Hippocampal formation (tissue), 2 donors: ENCODE results near the gene GSTA2.
"Not testable (repeated sequence)": the region's sequence is repeated elsewhere in the genome, so short reads cannot be mapped to it uniquely, and the experiment has no call there.

Source experiments
- DNase-seq, 2 donors: peaks; one replicate each; lab custom pipeline; 2025; lab: John Stamatoyannopoulos, UW

Gene GSTA2

DNA sequence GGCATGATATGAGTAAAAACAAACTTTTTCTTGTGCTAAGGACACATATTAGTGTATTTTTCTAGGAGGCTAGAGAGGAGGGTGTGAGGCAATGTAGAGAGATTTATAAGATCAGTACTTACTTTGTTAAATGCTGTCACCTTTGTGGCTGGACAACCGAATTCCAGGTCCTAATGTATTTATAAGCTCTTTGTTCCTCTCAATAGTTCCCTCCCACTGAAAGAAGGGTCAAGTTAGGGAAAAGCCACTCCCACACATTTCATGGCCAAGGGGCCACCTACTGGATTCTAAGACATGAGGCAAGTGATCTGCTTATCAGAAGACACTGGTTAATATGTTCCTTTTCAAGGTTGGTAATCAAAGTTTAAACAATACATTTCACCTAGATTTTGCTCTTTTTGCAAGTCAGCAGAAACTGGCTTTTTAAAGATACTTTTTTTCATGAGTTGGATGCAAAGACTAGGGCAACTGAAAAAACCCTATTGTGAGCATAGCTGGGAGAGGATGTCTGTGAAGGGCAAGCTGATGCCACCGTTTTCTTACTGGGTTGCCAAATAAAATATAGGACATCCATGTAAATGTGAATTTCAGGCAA lies at the start of gene GSTA2:
Gene GSTA2, minus strand, starts transcription at position 154 of the 595 bp plus-strand sequence. CDS start 5,528 bp downstream, outside the sequence.
- not testable (repeated sequence) for DNase-seq

DNA sequence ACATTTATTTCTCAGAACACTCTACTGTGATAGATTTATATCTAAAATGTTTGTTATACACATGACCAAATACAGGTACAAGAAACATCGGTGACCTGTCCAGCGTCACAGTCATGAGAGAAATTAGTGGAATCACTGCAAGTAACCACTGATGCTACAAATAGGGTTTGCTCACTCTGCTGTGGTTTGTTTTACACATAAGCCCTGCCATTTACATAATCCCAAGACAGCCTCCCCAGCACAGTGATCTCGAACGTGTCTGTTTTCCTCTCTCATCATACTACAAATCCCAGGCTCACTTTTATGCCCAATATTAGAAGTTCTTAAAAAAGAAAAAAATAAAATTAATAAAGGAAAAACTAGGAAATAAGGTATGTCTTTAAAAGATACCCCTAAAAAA lies 46.5 kb upstream of the GSTA2 start:
- not testable (repeated sequence) for DNase-seq

DNA sequence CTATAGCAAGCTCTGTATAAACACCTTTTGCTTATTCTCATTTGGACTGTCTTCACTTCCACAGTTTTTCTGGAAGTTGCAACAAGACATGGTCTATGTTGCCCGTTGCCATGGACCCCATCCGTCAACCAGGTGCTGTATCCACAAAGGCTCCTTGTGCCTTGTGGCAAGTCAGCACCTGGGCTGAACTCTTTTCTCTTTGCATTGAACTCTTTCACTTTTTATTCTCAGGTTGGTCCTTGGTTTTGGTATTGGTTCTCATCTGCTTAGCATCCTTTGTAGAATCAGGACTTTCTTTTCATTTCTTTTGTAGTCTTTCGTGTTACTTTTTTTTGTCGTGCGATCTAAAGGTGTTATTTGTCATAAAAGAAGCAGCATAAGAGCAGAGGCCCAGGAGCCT lies 45.4 kb upstream of the GSTA2 start:
- DNase-seq = no peak

DNA sequence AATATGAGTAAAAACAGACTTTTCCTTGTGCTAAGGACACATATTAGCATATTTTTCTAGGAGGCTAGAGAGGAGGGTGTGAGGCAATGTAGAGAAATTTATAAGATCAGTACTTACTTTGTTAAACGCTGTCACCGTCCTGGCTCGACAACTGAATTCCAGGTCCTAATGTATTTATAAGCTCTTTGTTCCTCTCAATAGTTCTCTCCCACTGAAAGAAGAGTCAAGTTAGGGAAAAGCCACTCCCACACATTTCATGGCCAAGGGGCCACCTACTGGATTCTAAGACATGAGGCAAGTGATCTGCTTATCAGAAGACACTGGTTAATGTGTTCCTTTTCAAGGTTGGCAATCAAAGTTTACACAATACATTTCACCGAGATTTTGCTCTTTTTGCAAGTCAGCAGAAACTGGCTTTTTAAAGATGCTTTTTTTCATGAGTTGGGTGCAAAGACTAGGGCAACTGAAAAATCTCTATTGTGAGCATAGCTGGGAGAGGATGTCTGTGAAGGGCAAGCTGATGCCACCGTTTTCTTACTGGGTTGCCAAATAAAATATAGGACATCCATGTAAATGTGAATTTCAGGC lies 40.5 kb upstream of the GSTA2 start, which contains the start of gene GSTA1:
Gene GSTA1, minus strand, starts transcription at position 149 of the 588 bp plus-strand sequence. CDS start 4,549 bp downstream, outside the sequence.
- DNase-seq = not testable (repeated sequence)

DNA sequence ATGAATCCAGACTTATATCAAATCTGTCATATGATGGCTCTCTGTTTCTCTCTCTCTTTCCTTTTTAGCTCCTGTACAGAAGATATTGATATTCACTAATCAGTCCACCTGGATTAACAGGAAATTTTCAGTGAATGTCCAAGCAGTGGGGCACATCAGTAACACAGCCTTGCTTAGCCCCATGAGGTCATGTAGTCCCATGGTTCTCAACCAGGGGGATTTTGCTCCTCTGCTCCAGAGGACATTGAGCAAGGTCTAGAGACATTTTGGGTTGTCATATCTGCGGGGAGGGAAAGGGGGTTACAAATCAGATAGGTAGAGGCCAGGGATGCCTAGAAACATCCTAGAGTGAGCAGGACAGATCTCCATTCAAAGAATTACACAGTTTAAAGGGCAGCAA lies 39.5 kb upstream of the GSTA2 start:
- no peak for DNase-seq

DNA sequence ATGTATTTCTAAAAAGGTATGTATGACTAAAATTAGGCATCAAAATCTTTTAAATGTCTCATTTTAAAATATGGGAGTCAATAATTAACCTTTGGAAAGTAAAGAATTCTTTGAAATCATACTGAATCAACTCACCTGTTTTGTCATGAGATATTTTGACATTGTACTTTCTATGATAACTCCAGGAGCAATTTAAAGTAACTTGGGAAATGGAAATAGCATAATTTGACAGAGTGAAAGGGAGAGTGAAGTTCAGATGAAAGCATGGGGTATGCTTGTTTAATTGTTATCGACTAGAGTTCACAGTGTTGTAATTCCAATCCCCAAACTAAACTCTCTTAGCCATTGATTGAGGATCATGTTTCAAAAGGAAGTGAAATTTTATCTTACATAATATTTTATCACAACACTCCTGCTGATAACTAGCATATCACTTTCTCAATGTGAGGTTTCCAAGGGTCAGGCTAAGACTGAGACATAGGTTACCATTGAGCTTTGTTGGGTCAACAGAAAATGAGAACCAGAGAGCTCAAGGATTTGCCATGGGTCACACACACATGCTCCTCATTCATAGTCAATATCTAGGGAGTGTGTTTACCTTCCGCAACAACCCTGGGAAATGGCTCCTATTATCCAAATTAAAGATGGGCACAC lies 38.0 kb upstream of the GSTA2 start:
- DNase-seq = no peak

DNA sequence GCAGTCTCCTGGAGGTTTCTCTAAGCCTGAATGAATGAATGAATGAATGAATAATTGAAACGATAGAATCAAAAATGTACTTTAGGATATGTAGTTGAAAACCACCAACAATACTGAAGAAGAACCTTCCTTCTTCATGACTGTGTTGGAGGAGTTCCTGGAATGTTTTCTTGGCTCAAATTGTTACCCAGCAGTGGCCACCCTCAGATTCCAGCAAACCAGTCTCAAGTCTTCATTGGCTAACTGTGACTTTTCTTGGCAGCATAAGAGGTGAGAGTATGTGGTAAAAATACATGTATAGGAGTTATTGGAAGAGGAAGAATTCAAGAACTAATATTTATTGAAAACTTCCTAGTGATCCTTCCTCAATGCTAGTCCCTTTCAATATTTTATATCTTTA lies 36.0 kb upstream of the GSTA2 start:
- not testable (repeated sequence) for DNase-seq

DNA sequence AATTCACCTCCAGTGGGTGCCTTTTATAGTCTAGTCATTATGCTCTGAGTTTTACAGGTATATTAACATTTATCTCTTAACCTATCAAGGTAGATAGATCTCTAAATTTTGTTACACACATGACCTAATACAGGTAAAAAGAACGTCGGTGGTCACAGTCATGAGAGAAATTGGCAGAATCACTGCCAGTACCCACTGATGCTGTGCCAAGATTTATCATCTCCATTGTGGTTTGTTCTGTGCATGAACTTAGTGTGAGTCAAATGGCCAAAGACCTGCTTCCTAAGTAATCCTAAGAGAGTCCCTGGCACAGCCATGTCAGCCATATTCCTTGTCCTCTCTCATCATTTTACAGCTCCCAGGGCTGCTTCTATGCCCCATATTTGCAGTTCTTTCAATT lies 31.1 kb upstream of the GSTA2 start:
- not testable (repeated sequence) for DNase-seq

DNA sequence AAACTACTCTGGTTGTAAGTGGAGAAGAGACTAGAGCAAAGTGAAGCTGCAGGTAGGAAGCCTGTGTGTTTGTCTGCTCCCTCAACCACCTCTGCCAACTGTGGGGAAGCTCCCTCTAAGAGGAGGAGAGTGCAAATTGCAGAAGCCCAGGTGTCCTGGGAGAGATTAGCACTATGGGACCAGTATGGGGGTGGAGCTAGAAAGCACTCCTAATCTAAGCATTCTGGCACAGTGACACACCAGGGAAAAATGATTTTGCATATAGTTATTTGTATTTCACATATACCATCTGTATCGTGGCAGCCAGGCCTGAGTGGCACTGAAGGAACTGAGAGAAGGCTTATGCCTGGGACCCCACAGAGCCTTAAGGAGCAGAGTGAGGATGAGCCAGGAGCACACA lies 27.6 kb upstream of the GSTA2 start:
- DNase-seq = no peak

DNA sequence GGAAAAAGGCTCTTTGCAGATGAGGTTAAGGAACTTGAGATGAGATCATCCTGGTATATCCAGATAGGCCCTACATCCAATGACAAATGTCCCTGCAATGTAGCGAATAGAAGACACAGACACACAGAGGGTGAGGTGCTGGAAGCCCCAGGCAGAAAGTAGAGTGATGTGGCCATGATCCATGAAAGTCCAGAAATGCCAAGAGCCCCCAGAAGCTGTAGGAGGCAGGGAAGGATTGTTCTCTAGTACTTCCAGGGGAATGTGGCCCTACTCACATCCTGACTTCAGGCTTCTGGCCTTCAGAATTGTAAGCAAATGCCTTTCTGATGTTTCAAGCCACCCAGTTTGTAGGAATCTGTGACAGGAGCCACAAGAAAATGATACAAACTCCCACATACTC lies 26.4 kb upstream of the GSTA2 start:
- DNase-seq = not testable (repeated sequence)

DNA sequence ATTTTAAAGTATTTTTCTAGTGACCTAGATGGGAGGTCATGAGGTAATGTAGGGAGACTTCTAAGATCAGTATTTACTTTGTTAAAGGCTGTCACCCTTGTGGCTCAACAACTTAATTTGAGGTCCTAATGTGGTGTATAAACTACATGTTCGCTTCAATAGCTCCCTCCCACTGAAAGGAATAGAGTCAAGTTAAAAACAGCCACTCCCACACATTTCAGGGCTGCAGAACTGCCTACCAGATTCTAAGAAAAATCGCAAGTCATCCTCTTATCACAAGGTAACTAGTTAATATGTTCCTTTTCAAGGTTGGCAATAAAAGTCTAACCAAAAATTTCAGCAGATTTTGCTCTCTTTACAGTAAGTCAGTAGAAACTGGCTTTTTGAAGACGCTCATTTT lies 25.2 kb upstream of the GSTA2 start:
- no peak for DNase-seq

DNA sequence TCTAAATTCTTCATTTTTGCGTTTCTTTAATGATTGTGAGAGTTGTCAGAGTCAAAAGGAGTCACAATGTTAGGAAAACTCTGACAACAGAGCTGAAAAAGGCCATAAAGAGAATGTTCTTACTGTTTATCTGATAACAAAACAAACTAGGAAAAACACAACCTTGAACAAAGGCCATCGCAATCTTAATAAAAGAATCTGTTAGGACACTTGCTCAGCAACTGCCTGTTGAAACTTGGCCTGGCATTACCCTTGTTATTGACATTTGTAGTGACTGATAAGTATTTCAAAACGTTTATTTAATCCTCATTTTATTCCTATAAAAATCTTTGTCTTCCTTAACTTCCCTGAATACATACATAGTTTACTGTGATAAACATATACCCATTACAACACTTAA lies 24.6 kb upstream of the GSTA2 start:
- no peak for DNase-seq

DNA sequence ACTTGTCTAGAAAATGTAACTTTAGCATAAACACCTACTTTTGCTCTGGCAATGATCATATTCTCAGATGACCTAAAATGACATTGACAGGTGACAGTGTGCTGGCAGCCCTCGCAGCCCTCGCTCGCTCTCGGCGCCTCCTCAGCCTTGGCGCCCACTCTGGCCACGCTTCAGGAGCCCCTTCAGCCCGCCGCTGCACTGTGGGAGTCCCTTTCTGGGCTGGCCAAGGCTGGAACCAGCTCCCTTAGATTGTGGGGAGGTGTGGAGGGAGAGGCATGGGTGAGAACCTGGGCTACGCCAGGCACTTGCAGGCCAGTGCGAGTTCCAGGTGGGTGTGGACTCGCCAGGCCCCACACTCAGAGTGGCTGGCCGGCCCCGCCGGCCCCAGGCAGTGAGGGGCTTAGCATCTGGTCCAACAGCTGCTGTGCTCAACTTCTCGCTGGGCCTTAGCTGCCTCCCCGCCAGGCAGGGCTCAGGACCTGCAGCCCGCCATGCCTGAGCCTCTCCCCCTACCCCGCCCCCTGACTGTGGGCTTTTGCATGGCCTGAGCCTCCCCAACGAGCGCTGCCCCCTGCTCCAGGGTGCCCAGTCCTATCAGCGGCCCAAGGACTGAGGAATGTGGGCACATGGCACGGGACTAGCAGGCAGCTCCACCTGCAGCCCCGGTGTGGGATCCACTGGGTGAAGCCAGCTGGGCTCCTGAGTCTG lies 23.1 kb upstream of the GSTA2 start:
- no peak for DNase-seq

DNA sequence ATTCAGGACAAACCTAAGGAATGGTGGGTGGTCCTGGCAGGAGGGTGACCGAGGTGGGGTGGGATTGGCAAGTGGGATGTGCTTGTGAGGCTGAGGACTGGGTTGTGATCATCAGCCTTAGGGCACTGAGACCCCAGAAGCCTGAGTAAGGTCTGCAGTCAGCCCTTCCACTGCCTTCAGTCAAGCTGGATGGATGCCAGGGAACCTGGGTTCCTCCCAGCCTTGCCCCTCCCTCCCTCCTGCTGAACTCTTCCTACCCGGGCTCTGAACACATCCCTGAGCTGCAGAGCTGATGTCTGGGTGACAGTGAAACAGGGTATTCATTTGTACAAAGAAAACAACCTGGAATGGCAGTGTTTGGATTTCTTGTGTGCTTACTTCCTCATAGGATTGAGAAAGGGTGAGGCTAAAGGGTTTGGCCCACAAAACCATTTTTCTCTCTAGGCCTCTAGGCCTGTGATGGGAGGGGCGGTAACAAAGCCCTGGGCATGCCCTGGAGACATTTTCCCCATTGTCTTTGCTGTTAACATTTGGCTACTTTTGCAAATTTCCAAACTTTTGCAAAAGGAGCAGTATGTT lies 19.5 kb upstream of the GSTA2 start:
- DNase-seq = not testable (repeated sequence)

DNA sequence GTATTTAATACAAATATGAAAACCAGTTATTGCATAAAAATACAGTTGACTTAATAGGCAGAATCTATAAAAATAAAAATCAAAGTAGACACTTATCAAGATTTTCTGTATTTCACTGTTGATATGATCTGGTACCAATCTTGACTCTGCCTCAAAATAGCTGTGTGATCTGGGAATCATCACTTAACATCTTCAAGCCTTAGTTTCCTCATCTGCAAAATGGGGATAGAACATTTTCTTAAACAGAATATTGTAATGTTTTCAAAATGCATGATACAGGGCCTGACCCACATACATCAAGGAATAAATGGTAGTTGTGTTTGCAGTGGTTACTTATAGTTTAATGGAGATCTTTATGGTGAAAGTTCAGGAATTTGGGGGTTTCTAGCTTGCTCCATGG lies 18.9 kb upstream of the GSTA2 start:
- not testable (repeated sequence) for DNase-seq

DNA sequence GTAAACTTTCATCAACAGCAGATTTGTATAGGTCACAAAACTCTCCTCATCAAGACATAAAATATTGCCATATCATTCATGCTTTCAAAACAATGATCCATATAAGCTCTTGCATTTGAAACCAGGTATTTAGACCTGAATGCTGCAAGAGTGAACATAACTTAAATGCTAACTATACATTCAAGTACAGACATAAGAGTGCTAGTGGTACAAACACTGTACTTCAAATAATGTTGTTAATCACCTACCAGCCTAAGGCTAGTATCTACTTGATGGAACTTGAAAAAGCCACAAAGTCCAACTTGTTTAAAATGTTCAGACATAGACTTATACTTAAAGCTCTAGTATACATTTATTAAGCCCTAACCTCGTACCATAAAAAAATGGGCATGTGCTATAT lies 16.0 kb upstream of the GSTA2 start:
- DNase-seq = no peak

DNA sequence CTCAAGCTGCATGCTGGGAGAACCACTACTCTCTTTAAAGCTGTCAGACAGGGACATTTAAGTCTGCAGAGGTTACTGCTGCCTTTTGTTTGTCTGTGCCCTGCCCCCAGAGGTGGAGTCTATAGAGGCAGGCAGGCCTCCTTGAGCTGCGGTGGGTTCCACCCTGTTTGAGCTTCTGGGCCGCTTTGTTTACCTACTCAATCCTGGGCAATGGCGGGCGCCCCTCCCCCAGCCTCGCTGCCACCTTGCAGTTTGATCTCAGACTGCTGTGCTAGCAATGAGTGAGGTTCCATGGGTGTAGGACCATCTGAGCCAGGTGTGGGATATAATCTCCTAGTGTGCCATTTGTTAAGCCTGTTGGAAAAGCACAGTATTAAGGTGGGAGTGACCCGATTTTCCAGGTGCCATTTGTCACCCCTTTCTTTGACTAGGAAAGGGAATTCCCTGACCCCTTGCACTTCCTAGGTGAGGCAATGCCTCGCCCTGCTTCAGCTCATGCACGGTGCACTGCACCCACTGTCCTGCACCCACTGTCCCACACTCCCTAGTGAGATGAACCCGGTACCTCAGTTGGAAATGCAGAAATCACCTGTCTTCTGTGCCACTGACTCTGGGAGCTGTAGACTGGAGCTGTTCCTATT lies 13.6 kb upstream of the GSTA2 start:
- not testable (repeated sequence) for DNase-seq

DNA sequence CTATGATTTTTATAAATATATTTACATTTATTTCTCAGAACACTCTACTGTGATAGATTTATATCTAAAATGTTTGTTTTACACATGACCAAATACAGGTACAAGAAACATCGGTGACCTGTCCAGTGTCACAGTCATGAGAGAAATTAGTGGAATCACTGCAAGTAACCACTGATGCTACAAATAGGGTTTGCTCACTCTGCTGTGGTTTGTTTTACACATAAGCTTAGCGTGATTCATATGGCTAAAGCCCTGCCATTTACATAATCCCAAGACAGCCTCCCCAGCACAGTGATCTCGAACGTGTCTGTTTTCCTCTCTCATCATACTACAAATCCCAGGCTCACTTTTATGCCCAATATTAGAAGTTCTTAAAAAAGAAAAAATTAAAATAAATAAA lies 6.1 kb upstream of the GSTA2 start:
- DNase-seq = not testable (repeated sequence)

DNA sequence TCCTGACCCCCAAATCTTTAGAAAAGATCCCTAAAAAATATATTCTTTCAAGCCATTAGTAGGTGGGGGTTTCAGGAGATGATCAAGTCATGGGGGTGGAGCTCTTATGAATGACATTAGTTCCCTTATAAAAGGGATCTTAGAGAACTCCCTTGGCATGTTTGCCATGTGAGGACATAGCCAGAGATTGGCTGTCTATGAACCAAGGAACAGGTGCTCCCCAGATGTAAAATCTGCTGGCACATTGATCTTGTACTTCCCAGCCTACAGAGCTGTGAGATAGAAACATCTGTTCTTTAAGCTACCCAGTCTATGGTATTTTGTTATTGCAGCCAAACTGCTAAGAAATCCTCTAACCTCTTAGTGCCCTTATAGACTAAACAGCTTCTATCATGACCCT lies 4.4 kb upstream of the GSTA2 start:
- not testable (repeated sequence) for DNase-seq

DNA sequence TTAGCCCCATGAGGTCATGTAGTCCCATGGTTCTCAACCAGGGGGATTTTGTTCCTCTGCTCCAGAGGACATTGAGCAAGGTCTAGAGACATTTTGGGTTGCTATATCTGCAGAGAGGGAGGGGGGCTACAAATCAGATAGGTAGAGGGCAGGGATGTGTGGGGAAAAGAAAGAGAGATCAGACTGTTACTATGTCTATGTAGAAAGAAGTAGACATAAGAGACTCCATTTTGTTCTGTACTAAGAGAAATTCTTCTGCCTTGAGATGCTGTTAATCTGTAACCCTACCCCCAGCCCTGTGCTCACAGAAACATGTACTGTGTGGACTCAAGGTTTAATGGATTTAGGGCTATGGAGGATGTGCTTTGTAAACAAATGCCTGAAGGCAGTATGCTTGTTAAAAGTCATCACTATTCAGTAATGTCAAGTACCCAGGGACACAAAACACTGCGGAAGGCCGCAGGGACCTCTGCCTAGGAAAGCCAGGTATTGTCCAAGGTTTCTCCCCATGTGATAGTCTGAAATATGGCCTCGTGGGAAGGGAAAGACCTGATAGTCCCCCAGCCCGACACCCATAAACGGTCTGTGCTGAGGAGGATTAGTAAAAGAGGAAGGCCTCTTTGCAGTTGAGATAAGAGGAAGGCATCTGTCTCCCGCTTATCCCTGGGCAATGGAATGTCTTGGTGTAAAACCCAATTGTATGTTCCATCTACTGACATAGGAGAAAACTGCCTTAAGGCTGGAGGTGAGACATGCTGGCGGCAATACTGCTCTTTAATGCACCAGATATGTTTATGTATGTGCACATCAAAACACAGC lies 1.4 kb downstream of the GSTA2 start:
- not testable (repeated sequence) for DNase-seq
